Measurements from ENCODE around the gene B3GNT7.
"Not testable (repeated sequence)": the region's sequence is repeated elsewhere in the genome, so short reads cannot be mapped to it uniquely, and the experiment has no call there.

The B3GNT7 gene

DNA sequence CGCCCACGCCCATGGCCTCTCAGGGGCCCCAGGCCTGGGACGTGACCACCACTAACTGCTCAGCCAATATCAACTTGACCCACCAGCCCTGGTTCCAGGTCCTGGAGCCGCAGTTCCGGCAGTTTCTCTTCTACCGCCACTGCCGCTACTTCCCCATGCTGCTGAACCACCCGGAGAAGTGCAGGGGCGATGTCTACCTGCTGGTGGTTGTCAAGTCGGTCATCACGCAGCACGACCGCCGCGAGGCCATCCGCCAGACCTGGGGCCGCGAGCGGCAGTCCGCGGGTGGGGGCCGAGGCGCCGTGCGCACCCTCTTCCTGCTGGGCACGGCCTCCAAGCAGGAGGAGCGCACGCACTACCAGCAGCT is 2.4 kb downstream of the B3GNT7 start:
- no peak overlapping the region for H3K4me3 ChIP-seq (ENCODE audit: low read length)

GRCh38 chr2:231398585-231398984 is 3.1 kb downstream of the B3GNT7 start:
- H3K4me3 ChIP-seq (ENCODE audit: low read length), result no peak overlapping the region
- TF ChIP-seq ZNF274 (IDR thresholded peaks at IDR 0.05; ENCODE audit: low read depth, low read length), result no peak

More for the DNA sequence above, 2.4 kb downstream of the B3GNT7 start:
- TF ChIP-seq ZNF274 (IDR thresholded peaks at IDR 0.05; ENCODE audit: low read depth, low read length), result no peak

GRCh38 chr2:231399046-231399852 is 3.7 kb downstream of the B3GNT7 start:
- H3K4me3 ChIP-seq (ENCODE audit: low read length), result no peak overlapping the region
- TF ChIP-seq ZNF274 (IDR thresholded peaks at IDR 0.05; ENCODE audit: low read depth, low read length), result no peak

DNA sequence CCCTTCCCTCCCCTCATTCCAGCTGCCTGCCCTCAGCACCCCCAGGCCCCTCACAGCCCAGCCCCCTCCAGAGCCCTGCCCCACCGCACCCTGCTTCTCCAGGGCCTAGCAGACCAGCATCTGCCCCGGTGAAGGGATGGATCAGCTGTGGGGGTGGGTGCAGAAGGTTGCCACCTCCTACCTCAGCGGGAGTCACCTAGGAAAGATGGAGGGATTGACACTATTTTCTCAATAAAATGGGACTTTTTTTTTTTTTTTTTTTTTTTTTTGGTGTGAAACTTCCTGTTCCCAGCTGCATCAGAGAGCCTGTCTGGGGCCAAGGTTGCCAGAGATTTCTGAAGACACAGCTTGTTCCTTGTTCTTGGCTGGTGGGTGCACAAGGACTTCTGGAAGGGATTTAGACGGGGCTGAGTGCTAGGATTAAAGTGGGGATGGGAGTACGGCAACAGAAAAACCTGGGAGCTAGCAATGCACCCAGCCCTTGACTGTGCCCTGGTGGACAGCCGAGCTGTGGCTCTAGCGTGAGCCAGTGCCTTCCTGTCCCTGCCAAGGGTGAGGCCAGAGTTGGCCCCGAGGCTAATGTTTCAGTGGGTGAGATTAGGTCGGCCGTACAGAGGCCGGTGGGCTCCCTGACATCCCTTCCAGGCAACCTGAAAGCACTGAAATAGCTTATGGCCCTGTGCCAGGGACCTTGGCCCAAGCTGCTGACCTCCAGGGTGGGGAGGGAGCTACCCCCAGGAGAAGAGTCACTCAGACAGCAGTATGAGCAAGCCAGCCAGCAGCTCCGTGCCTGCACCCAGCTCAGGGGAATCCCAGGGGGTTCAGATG is 4.6 kb downstream of the B3GNT7 start:
- no peak for TF ChIP-seq ZNF274 (IDR thresholded peaks at IDR 0.05; ENCODE audit: low read depth, low read length)
- no peak overlapping the region for H3K4me3 ChIP-seq (ENCODE audit: low read length)

DNA sequence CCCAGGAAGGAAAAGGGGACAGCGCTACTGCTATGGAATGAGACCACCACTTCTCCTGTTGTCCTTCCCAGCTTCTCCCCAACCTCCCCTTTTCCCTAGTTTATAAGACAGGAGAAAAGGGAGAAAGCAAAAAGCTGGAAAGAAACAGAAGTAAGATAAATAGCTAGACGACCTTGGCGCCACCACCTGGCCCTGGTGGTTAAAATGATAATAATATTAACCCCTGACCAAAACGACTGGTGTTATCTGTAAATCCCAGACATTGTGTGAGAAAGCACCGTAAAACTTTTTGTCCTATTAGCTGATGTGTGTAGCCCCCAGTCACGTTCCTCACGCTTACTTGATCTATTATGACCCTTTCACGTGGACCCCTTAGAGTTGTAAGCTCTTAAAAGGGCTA is 5.2 kb downstream of the B3GNT7 start:
- H3K4me3 ChIP-seq (ENCODE audit: low read length), result not testable (repeated sequence)

GRCh38 chr2:231401101-231401500 is 5.6 kb downstream of the B3GNT7 start:
- not testable (repeated sequence) for H3K4me3 ChIP-seq (ENCODE audit: low read length)

DNA sequence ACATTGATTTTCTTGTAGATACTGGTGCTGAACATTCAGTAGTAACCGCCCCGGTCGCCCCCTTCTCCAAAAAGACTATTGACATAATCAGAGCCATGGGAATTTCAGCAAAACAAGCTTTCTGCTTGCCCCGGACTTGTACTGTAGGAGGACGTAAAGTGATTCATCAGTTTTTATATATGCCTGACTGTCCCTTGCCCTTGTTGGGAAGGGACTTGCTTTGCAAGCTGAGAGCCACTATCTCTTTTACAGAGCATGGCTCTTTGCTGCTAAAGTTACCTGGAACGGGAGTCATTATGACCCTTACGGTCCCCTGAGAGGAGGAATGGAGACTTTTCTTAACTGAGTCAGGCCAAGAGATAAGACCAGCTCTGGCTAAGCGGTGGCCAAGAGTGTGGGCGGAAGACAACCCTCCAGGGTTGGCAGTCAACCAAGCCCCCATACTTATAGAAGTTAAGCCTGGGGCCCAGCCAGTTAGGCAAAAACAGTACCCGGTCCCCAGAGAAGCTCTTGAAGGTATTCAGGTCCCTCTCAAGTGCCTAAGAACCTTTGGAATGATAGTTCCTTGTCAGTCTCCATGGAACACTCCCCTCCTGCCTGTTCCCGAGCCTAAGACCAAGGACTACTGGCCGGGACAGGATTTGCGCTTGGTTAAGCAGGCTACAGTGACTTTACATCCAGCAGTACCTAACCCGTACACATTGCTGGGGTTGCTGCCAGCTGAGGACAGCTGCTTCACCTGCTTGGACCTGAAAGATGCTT is 8.1 kb downstream of the B3GNT7 start:
- not testable (repeated sequence) for H3K4me3 ChIP-seq (ENCODE audit: low read length)

- not testable (repeated sequence) for H3K4me3 ChIP-seq (ENCODE audit: low read length)
These were observed 8.7 kb downstream of the B3GNT7 start for GRCh38 chr2:231404183-231404578.

- not testable (repeated sequence) for H3K4me3 ChIP-seq (ENCODE audit: low read length)
These were observed 10.3 kb downstream of the B3GNT7 start for GRCh38 chr2:231405601-231406367.

DNA sequence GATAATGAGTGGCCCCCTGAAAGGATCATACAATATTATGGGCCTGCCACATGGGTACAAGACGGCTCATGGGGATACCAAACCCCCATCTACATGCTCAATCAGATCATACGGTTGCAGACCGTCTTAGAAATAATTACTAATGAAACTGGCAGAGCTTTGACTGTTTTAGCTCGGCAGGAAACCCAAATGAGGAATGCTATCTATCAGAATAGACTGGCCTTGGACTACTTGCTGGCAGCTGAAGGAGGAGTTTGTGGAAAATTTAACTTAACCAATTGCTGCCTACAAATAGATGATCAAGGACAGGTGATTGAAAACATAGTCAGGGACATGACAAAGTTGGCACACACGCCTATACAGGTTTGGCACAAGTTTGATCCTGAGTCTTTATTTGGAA is 12.2 kb downstream of the B3GNT7 start:
- not testable (repeated sequence) for H3K4me3 ChIP-seq (ENCODE audit: low read length)

- H3K4me3 ChIP-seq (ENCODE audit: low read length), result not testable (repeated sequence)
These were observed 12.8 kb downstream of the B3GNT7 start for GRCh38 chr2:231408304-231408703.

GRCh38 chr2:231409776-231410175 is 14.3 kb downstream of the B3GNT7 start:
- H3K4me3 ChIP-seq (ENCODE audit: low read length), result no peak overlapping the region
- no peak for TF ChIP-seq ZNF274 (IDR thresholded peaks at IDR 0.05; ENCODE audit: low read depth, low read length)

- no peak for TF ChIP-seq ZNF274 (IDR thresholded peaks at IDR 0.05; ENCODE audit: low read depth, low read length)
- H3K4me3 ChIP-seq (ENCODE audit: low read length), result no peak overlapping the region
These were observed 14.9 kb downstream of the B3GNT7 start for GRCh38 chr2:231410293-231411004.

GRCh38 chr2:231411237-231411636 is 15.7 kb downstream of the B3GNT7 start:
- TF ChIP-seq ZNF274 (IDR thresholded peaks at IDR 0.05; ENCODE audit: low read depth, low read length), result no peak

More at GRCh38 chr2:231411237-231411636, 15.7 kb downstream of the B3GNT7 start:
- no peak overlapping the region for H3K4me3 ChIP-seq (ENCODE audit: low read length)

Data from GM08714 (cell line).